Astrocyte (in vitro differentiated cells and primary cell): Measurements from ENCODE around the gene SLC45A2.

Source experiments
- CTCF ChIP-seq: IDR thresholded peaks from 2 replicates; pipeline ENCODE4 v1.5.1; 2011; ENCODE audit warnings: low read depth, mild to moderate bottlenecking, inconsistent platforms, low read length, moderate library complexity; ENCODE audit not compliant: insufficient read depth
- EZH2 ChIP-seq: IDR thresholded peaks from 2 replicates; pipeline ENCODE4 v1.6.1; 2012; ENCODE audit warnings: mild to moderate bottlenecking, low read length, inconsistent platforms; ENCODE audit not compliant: insufficient read depth

DNA sequence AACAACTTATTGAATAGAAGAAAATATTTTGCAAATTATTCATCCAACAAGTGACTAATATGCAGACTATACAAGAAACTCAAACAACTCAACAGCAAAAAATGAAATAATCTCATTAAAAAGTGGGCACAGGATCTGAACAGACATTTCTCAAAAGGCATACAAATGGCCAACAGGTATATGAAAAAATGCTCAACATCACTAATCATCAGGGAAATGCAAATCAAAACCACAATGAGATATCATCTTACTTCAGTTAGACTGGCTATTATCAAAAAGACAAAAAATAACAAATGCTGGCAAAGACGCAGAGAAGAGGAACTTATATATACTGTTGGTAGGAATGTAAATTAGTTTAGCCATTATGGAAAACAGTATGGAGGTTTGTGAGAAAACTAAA is 25.1 kb upstream of the SLC45A2 start:
- TF ChIP-seq CTCF: no peak
- TF ChIP-seq EZH2: no peak
